ENCODE data around the gene LUZP4. TPM values are rescaled to one million over a fixed set of nuclear protein-coding genes. Genes with fewer than 3 reads are reported as not detected.
A peak's percentile ranks its signal among the peaks of the same experiment; 100 is the strongest.
"Not testable (repeated sequence)": the region's sequence is repeated elsewhere in the genome, so short reads cannot be mapped to it uniquely, and the experiment has no call there.

LUZP4 gene
- total and polyA plus RNA-seq, 12 donors = not detected

GRCh38 chrX:115344885-115345614, 55.5 kb downstream of the LUZP4 start:
- Histone ChIP-seq H3K27me3 (peaks cover 4% of the 10 kb centered on the region), H3K27ac (peak overlapping the region; percentile 31 to 88 (median 72)), H3K4me1 (replicated peaks in 1 of 2) (peaks cover 0 to 10% of the 10 kb centered on the region in 2 donors), H3K9me3 (replicated peaks in 1 of 3) (no peaks in the 10 kb centered on the region), H3K36me3 (replicated peaks in 1 of 2) (no peaks in the 10 kb centered on the region), H3K4me3 (no peak overlapping the region)
- WGBS, 4 donors = 21 to 34% (median 27%) methylated on average over 3 of the region's 3 CpGs
- TF ChIP-seq CTCF (IDR thresholded peaks at IDR 0.05) (peak in 1 of 6 experiments; percentile 11), POLR2A (IDR thresholded peaks at IDR 0.05) (no peak)
- DNase-seq = peak; percentile 79 to 94 (median 92)
- intact Hi-C loops (cut with DNase I) = no loop called here

DNA sequence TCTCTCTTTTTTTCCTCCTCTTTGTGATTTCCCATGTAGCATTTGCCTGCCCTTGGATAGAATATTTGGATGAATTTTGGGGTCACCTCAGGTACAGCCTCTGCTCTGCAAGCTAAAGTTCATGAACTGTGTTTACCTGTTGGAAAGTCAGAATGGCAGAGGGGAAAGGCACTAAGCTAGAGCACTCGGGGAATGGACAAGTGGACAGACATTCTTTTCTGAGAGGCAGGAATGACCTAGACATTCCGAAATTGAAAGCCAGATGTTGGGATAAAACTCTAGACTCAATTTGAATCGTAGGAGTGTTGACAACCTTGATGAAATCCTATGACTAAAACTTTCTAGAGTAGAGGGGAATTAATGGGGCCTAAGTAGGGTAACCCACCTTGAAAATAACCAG, 56.1 kb downstream of the LUZP4 start:
- WGBS, 4 donors = 15 to 38% (median 32%) methylated on average over 3 of the region's 3 CpGs
- H3K27me3 ChIP-seq = no peaks in the 10 kb centered on the region
- TF ChIP-seq CTCF (IDR thresholded peaks at IDR 0.05) (no peak), POLR2A (IDR thresholded peaks at IDR 0.05) (no peak)
- no peak overlapping the region for H3K4me3 ChIP-seq
- no peak for DNase-seq
- intact Hi-C loops (cut with DNase I) = no loop called here
- peak overlapping the region; percentile 32 to 88 (median 51) for H3K27ac ChIP-seq
- H3K36me3 ChIP-seq (replicated peaks in 1 of 2) = no peaks in the 10 kb centered on the region
- H3K9me3 ChIP-seq (replicated peaks in 1 of 3) = no peaks in the 10 kb centered on the region
- H3K4me1 ChIP-seq (replicated peaks in 1 of 2) = peaks cover 0 to 10% of the 10 kb centered on the region in 2 donors

DNA sequence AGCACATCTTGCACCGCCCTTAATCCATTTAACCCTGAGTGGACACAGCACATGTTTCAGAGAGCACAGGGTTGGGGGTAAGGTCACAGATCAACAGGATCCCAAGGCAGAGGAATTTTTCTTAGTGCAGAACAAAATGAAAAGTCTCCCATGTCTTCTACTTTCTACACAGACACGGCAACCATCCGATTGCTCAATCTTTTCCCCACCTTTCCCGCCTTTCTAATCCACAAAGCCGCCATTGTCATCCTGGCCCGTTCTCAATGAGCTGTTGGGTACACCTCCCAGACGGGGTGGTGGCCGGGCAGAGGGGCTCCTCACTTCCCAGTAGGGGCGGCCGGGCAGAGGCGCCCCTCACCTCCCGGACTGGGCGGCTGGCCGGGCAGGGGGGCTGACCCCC, 57.2 kb downstream of the LUZP4 start:
- H3K27ac ChIP-seq; H3K27me3 ChIP-seq; H3K4me1 ChIP-seq (replicated peaks in 1 of 2); H3K4me3 ChIP-seq; H3K9me3 ChIP-seq (replicated peaks in 1 of 3); H3K36me3 ChIP-seq (replicated peaks in 1 of 2); DNase-seq; intact Hi-C loops (cut with DNase I): not testable (repeated sequence)
- WGBS, 4 donors = 92 to 97% (median 94%) methylated on average over 4 to 5 of the region's 14 CpGs

GRCh38 chrX:115348446-115349225, 59.1 kb downstream of the LUZP4 start:
- TF ChIP-seq CTCF (IDR thresholded peaks at IDR 0.05) (no peak), POLR2A (IDR thresholded peaks at IDR 0.05) (no peak)
- H3K4me1 ChIP-seq (replicated peaks in 1 of 2) = peaks cover 0 to 10% of the 10 kb centered on the region in 2 donors
- peaks cover 3% of the 10 kb centered on the region for H3K27me3 ChIP-seq
- no peak overlapping the region for H3K4me3 ChIP-seq
- no peaks in the 10 kb centered on the region for H3K9me3 ChIP-seq (replicated peaks in 1 of 3)
- DNase-seq = no peak
- H3K27ac ChIP-seq = no peak overlapping the region
- H3K36me3 ChIP-seq (replicated peaks in 1 of 2) = no peaks in the 10 kb centered on the region
- intact Hi-C loops (cut with DNase I) = no loop called here
- 67 to 79% (median 76%) methylated on average over 7 of the region's 7 CpGs for WGBS, 4 donors

Measured in adrenal gland (tissue), 12 donors.